Measurements from ENCODE around the gene UHRF2.

DNA sequence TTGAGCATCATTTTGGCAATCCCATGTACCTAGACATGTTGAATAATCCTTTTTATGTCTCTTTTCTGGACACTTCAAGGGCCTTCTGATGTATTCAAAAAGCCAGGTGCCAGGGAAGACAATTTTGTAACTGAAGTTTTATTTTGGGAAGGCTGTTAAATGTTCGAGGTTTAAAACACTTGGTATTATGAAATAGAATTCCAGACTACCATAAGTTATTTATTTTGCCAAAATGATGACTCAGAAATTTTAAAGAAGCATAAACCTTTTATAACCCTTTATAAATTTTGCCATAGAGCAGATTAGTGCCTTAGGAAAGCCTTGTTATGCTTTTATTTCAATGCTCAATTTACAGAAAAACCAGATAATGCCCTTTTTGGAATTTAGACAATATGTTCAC, 30.3 kb upstream of the UHRF2 start:
- TF ChIP-seq, protein P1, sequence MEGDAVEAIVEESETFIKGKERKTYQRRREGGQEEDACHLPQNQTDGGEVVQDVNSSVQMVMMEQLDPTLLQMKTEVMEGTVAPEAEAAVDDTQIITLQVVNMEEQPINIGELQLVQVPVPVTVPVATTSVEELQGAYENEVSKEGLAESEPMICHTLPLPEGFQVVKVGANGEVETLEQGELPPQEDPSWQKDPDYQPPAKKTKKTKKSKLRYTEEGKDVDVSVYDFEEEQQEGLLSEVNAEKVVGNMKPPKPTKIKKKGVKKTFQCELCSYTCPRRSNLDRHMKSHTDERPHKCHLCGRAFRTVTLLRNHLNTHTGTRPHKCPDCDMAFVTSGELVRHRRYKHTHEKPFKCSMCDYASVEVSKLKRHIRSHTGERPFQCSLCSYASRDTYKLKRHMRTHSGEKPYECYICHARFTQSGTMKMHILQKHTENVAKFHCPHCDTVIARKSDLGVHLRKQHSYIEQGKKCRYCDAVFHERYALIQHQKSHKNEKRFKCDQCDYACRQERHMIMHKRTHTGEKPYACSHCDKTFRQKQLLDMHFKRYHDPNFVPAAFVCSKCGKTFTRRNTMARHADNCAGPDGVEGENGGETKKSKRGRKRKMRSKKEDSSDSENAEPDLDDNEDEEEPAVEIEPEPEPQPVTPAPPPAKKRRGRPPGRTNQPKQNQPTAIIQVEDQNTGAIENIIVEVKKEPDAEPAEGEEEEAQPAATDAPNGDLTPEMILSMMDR (IDR thresholded peaks at IDR 0.05; ENCODE audit: low read length), result no peak
- no peak for TF ChIP-seq EZH2phosphoT487 (IDR thresholded peaks at IDR 0.05; ENCODE audit: low read length)

Measured in MM.1S (cell line).